Measurements from ENCODE around the gene PON2.

DNA sequence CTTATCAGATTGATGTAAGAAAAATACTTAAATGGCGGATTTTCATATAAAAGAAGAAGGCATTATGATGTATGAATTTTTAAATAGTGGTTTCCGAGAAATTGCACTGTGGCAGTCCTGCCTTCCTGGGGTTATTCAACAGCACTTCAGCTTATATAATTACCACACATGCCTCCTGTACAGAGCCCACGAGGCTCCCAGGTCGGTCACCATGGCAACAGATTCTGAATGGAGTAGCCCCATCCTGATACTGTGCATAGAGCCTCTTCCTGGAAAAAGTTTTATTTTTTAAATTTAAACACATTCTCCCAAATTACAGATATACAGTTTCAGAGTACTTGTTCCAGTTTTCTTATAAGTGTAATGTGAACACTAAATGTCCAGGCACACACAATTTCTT, 35.0 kb upstream of the PON2 start:
- TF ChIP-seq CTCF (optimal IDR thresholded peaks at IDR 0.05 in 1 of 3, IDR thresholded peaks at IDR 0.05 in 1 of 3, conservative IDR thresholded peaks at IDR 0.05 in 1 of 3; ENCODE audit: extremely low read depth in 1 of 3, insufficient read depth in 2 of 3, low read length in 3 of 3) (no peak), EZH2 (IDR thresholded peaks at IDR 0.05; ENCODE audit: low read length) (no peak)

Measured in keratinocyte (primary cell).